Measurements from ENCODE around the gene PDF. TPM values are rescaled to one million over a fixed set of nuclear protein-coding genes. Genes with fewer than 3 reads are reported as not detected.
"Not testable (repeated sequence)": the region's sequence is repeated elsewhere in the genome, so short reads cannot be mapped to it uniquely, and the experiment has no call there.

PDF gene
- total and polyA plus RNA-seq, 2 donors (not counting 1 experiment from before 2014, with no cell fraction given) = 5.5 to 9.6 TPM

- CTCF ChIA-PET = no interaction called here
- peaks cover 16% of the 10 kb centered on the region for H4K20me1 ChIP-seq (ENCODE audit: control insufficient read depth, insufficient read depth, low read length, poor library complexity, severe bottlenecking)
- H3K27me3 Mint-ChIP-seq = no peaks in the 10 kb centered on the region
- H3K9me3 ChIP-seq (ENCODE audit: control extremely low read depth in 1 of 3, control insufficient read depth in 2 of 3, insufficient read depth in 1 of 3, low read length in 2 of 3) = no peaks in the 10 kb centered on the region
- no peaks in the 10 kb centered on the region for H3K4me1 ChIP-seq (ENCODE audit: control insufficient read depth in 2 of 2, insufficient read depth in 2 of 2, low read length in 2 of 2)
- no peaks in the 10 kb centered on the region for H3K9me3 Mint-ChIP-seq (ENCODE audit: insufficient read depth)
- DNase-seq (no peak), ATAC-seq (ENCODE audit: low read depth) (no peak)
- 98% methylated on average over 4 of the region's 5 CpGs for WGBS (ENCODE audit: insufficient coverage)
- no peak overlapping the region for H3K27ac Mint-ChIP-seq
- peaks cover 3 to 48% of the 10 kb centered on the region in 2 experiments for H3K36me3 ChIP-seq (replicated peaks in 1 of 2; ENCODE audit: control extremely low read depth in 1 of 2, control insufficient read depth in 1 of 2, extremely low read depth in 1 of 2, insufficient read depth in 2 of 2, low read length in 1 of 2)
- peaks cover 8% of the 10 kb centered on the region for H3K79me2 ChIP-seq (ENCODE audit: control insufficient read depth, insufficient read depth, low read length)
- no peak overlapping the region for H3K4me3 Mint-ChIP-seq
- no peaks in the 10 kb centered on the region for H3K4me1 Mint-ChIP-seq
- no peak overlapping the region for H3K4me2 ChIP-seq (replicated peaks; ENCODE audit: low read depth, low read length, poor library complexity, severe bottlenecking)
- no peak overlapping the region for H3K4me3 ChIP-seq (ENCODE audit: control extremely low read depth in 1 of 5, extremely low read depth in 1 of 5, insufficient read depth in 1 of 5, low read depth in 2 of 5, low read length in 4 of 5)
- no peaks in the 10 kb centered on the region for H3K27me3 ChIP-seq (replicated peaks in 1 of 4; ENCODE audit: control extremely low read depth in 1 of 4, control insufficient read depth in 3 of 4, insufficient read depth in 4 of 4, low read length in 3 of 4)
- POLR2A ChIA-PET = no interaction called here
- no peak overlapping the region for H2AFZ ChIP-seq (ENCODE audit: insufficient read depth, low read depth, low read length, poor library complexity, severe bottlenecking)
- H3K9ac ChIP-seq (ENCODE audit: low read length) = no peak overlapping the region
- TF ChIP-seq EZH2 (IDR thresholded peaks at IDR 0.05; ENCODE audit: borderline replicate concordance, insufficient read depth, low read depth, low read length, poor library complexity, severe bottlenecking) = no peak
- TF ChIP-seq, protein P1, sequence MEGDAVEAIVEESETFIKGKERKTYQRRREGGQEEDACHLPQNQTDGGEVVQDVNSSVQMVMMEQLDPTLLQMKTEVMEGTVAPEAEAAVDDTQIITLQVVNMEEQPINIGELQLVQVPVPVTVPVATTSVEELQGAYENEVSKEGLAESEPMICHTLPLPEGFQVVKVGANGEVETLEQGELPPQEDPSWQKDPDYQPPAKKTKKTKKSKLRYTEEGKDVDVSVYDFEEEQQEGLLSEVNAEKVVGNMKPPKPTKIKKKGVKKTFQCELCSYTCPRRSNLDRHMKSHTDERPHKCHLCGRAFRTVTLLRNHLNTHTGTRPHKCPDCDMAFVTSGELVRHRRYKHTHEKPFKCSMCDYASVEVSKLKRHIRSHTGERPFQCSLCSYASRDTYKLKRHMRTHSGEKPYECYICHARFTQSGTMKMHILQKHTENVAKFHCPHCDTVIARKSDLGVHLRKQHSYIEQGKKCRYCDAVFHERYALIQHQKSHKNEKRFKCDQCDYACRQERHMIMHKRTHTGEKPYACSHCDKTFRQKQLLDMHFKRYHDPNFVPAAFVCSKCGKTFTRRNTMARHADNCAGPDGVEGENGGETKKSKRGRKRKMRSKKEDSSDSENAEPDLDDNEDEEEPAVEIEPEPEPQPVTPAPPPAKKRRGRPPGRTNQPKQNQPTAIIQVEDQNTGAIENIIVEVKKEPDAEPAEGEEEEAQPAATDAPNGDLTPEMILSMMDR (IDR thresholded peaks at IDR 0.05) = no peak
- H3K27ac ChIP-seq (ENCODE audit: low read length in 2 of 2) = no peak overlapping the region
- intact Hi-C loops (cut with micrococcal nuclease) = no loop called here
Observed at GRCh38 chr16:69363281-69363717, 32.9 kb upstream of the PDF start.

GRCh38 chr16:69360070-69360469 lies 29.7 kb upstream of the PDF start:
- H3K9me3 Mint-ChIP-seq (ENCODE audit: insufficient read depth); H3K79me2 ChIP-seq (ENCODE audit: control insufficient read depth, insufficient read depth, low read length); H3K27ac ChIP-seq (ENCODE audit: low read length in 2 of 2); H3K9me3 ChIP-seq (ENCODE audit: control extremely low read depth in 1 of 3, control insufficient read depth in 2 of 3, insufficient read depth in 1 of 3, low read length in 2 of 3); H3K4me2 ChIP-seq (replicated peaks; ENCODE audit: low read depth, low read length, poor library complexity, severe bottlenecking); H3K9ac ChIP-seq (ENCODE audit: low read length); H3K4me3 ChIP-seq (ENCODE audit: control extremely low read depth in 1 of 5, extremely low read depth in 1 of 5, insufficient read depth in 1 of 5, low read depth in 2 of 5, low read length in 4 of 5); intact Hi-C loops (cut with micrococcal nuclease); H3K27ac Mint-ChIP-seq; DNase-seq; H3K4me1 Mint-ChIP-seq; H3K27me3 ChIP-seq (replicated peaks in 1 of 4; ENCODE audit: control extremely low read depth in 1 of 4, control insufficient read depth in 3 of 4, insufficient read depth in 4 of 4, low read length in 3 of 4); H3K4me1 ChIP-seq (ENCODE audit: control insufficient read depth in 2 of 2, insufficient read depth in 2 of 2, low read length in 2 of 2); H2AFZ ChIP-seq (ENCODE audit: insufficient read depth, low read depth, low read length, poor library complexity, severe bottlenecking); H4K20me1 ChIP-seq (ENCODE audit: control insufficient read depth, insufficient read depth, low read length, poor library complexity, severe bottlenecking); H3K27me3 Mint-ChIP-seq; H3K4me3 Mint-ChIP-seq; ATAC-seq (ENCODE audit: low read depth): not testable (repeated sequence)
- H3K36me3 ChIP-seq (replicated peaks in 1 of 2; ENCODE audit: control extremely low read depth in 1 of 2, control insufficient read depth in 1 of 2, extremely low read depth in 1 of 2, insufficient read depth in 2 of 2, low read length in 1 of 2) = peaks cover 2 to 40% of the 10 kb centered on the region in 2 experiments
- POLR2A ChIA-PET = interaction anchor here (0.7 kb wide), 1 partner anchor 21 kb away, joined by 4 read pairs; no protein-coding TSS in a partner anchor
- WGBS (ENCODE audit: insufficient coverage) = 91% methylated on average over 7 of the region's 9 CpGs
- CTCF ChIA-PET = interaction anchor here (0.7 kb wide), 1 partner anchor 146 kb away, joined by 3 read pairs; no protein-coding TSS in a partner anchor

All from B cell (primary cell).